GM19240 (cell line): Measurements from ENCODE around the gene ORC2.
"Not testable (repeated sequence)": the region's sequence is repeated elsewhere in the genome, so short reads cannot be mapped to it uniquely, and the experiment has no call there.

Source experiments
- DNase-seq: peaks from one replicate; pipeline ENCODE4 v3.0.0; 2011; ENCODE audit warnings: low spot score; ENCODE audit not compliant: insufficient read length

ORC2 gene

DNA sequence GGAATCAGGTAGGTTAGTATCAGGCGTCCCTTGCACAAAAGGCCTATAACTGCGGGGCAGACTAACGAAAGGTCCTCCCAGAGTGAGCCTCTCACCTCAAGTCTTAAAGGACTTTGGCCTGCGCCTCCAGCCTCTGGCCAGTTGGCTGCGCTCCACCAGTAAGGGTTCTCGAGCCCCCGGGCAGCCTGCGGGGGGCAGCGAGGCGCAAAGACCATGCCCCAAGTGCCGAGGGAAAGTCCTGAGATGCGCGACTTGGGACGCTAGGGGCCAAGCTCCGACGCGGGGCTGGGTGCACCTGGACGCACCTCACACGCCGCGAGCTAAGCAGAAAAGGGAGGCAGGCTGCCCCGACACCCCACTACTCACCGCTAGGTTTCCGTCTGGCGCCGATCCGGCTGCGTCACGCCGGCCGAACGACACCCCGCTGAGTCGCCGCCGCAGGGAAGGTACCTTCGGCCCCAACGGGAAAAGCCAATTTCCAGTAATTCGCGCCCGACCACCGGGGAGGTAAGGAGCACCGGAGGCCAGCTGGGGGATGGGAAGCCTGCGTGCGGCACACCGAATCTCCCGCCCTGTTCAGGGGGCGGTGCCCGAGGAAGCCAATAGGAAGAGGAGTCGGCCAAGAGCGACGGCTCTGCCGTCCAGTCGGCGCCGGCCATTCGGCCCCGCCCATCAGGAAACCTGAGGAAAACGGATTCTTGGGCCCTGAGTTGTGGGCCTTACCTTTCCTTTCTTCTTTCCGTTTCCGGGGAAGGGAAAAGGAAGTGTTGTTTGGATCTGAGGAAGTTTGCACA lies at the start of gene ORC2:
Gene ORC2 (minus strand): TSS at position 537 of the 794 bp plus-strand sequence. CDS start 5,537 bp downstream, outside the sequence.
- DNase-seq = peak; percentile 62

DNA sequence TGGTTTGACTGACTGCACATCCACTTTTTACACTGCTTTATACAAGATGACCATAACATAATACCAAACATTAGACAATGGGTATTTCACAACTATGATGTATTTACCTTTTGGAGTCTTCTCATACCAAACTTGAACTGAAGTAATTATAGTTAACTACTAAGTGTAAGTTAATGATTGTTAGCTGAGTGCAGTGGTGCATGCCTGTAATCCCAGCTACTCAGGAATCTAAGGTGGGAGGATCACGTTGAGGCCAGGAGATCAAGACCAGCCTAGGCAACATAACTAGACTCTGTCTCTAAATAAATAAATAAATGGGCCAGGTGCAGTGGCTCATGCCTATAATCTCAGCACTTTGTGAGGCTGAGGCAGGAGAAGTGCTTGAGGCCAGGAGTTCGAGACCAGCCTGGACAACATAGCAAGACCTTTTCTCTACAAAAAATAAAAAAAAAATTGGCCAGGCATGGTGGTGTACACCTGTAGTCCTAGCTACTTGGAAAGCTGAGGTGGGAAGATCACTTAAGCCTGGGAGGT lies 44.9 kb upstream of the ORC2 start:
- no peak for DNase-seq

GRCh38 chr2:201007584-201007998 lies 44.1 kb upstream of the ORC2 start:
- no peak for DNase-seq

DNA sequence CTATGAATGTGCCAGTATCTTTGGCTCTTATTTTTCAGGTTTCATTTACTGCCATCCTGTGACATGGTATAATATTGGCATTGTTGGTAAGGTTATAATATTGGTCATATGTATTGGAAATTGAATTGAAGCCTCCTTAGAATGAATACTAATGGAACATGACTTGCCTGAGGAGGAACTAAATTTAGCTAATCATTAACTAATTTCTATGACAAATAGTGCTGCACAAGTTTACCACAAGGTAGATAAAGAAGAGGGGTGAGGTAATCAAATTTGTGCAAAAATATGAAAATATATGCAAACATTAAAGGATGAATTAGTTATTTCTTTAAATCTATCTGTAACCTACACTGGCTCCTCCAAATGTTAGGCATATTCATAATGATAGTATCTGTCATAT lies 43.2 kb upstream of the ORC2 start:
- no peak for DNase-seq

- no peak for DNase-seq
Measured at GRCh38 chr2:201004370-201004769, 40.9 kb upstream of the ORC2 start.

DNA sequence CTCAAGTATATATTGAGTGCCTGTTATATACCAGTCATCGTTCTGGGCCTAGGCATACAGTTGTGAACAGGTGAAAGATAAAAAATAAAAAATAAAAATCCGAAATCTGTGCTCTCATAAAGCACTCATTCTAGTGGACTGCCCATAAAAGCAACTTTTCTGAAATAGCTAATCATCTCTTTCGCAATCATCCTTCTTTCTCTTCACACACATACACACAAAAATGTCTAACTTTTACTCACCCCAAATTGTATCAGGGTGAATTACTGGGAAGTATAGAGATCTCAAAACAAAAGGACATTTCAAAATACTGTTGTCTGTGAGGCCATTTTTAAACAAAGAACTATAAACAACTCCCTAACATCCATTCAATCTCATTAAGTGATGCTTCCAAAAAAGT lies 29.6 kb upstream of the ORC2 start:
- no peak for DNase-seq

- DNase-seq = no peak
Measured at GRCh38 chr2:200987137-200987536, 23.7 kb upstream of the ORC2 start.

- no peak for DNase-seq
Measured at GRCh38 chr2:200985799-200986198, 22.3 kb upstream of the ORC2 start.

DNA sequence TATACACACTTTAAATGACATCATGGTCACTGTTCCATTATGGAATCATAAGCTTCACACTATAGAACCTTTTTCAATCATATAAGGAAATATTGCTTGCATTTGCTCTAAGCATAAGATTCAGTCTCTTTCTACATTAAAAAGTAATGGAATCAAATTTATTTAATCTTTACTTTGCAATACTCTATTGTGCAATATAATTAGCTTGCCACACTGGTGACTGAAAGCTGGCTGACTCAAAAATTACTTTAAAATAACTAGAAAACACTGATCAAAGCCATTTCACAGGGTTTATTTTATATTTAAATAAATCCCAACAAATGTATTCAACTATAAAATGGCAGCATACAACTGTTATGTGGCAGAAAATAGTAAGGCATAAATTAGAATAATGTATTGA lies 13.2 kb upstream of the ORC2 start:
- no peak for DNase-seq

GRCh38 chr2:200975672-200976071 lies 12.2 kb upstream of the ORC2 start:
- DNase-seq = no peak

GRCh38 chr2:200970057-200970456 lies 6.6 kb upstream of the ORC2 start:
- not testable (repeated sequence) for DNase-seq

DNA sequence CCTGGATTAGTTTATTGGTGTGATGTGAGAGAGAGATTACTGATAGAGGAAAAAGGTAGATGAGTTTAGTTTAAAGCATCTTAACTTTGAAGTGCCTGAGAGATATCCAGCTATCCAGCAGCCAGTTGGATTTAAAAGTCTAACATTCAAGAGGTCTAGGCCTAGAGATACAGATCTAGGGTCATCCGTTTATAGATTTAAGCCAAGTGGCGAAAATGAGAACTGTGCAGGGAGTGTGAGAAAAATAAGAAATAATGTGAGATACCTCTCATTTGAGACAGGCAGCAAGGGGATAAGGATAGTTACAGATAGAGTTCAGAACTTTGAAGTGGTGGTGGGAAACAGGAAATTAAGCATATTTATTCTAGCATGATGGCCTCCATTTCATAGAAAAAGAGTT lies 5.3 kb upstream of the ORC2 start:
- no peak for DNase-seq

DNA sequence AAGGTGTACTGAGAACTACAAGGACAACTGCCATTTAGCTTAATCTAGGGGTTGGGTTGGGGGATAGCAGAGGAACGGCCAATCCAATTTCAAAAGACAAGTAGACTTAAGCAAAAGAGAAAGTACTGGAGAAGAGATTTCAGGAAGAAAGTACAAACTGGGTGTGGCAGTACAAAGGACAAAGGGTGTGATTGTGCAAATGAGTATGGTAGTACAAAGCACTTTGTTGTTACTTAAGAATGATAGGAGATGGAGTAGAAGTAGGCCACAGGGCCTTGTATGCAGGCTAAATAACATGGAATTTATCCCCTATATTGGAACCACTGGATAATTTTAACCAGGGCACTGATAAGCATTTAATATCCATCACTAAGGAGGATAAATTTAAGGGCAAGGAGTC lies 4.7 kb upstream of the ORC2 start:
- DNase-seq = no peak

DNA sequence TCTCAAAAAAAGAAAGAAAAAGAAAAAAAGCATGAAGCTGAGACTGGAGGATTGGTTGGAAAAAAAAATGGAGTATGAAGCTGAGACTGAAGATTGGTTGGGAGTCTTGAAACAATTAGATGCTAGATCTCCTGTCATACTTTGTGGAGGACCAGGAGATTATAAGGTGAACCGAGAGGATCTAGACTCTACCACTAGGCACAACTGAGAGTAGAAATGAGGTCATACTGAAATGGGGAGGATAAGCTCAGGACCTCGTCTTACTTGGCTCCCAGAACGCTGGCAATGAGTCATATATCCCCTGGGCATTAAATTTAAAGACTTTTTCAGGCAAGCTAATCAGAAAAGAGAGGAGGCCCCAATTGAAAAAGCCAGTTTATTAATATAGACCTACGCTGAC lies 3.3 kb upstream of the ORC2 start:
- no peak for DNase-seq

DNA sequence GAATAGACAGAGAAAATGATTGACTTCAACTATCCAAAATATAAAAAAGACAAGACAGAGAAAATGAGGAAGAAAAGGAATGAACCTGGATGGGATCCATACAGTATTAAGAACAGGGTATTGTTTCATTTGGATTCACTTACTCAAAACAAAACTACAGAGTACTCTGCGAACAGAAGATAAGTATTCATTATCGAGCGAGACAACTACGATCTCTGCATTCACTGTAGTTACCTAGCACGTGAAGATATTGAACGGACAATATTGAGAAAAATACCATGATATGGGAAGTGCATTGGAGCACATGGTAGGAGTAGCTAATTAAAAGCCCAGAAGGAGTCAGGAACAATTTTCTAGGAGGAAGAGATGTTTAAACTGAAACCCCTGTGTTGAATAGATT lies 1.0 kb upstream of the ORC2 start:
- no peak for DNase-seq

DNA sequence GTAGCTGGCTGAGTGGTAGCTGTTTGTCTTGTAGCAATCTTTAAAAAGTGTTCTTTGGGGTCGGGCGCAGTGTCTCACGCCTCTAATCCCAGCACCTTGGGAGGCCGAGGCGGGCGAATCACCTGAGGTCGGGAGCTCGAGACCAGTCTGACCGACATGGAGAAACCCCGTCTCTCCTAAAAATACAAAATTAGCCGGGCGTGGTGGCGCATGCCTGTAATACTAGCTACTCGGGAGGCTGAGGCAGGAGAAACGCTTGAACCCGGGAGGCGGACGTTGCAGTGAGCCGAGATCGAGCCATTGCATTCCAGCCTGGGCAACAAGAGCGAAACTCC lies 425 bp upstream of the ORC2 start:
- not testable (repeated sequence) for DNase-seq

GRCh38 chr2:200962811-200963123 lies 693 bp downstream of the ORC2 start:
- no peak for DNase-seq

DNA sequence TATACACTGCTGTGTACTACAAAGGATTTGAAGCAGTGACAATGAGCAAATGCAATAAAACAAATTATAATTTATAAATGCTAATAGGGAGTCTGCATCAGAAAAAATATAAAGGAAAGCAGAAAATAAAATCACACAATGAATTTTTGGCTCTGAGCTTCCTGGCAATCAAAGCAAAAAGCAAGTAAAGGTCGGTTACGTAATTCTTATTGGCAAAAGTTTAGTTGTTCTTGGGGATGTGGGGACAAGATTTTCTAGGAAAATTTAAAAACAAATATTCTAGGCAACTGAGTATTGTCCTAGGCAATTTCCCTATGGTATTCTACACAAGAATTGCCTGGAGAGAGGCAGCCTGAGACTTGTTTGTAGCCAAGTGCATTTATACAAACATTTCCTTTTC lies 1.8 kb downstream of the ORC2 start:
- DNase-seq = no peak

DNA sequence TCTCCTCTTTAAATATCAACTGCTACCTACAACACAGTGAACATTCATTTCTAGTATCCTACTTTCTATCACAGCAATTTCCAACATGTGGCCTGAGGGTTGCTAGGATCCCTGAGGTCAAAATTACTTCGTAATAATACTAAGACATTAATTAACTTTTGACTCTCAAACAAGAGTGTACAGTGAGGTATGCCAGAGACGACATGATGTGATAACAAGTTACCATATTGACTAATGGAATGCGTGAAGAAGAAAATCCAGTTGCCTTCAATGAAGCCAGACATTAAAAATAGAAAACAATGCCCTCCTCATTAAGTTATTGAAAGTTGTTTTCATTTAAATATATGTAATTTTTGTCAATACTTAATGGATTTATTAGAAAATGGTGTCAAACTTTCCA lies 13.1 kb downstream of the ORC2 start:
- no peak for DNase-seq

GRCh38 chr2:200945395-200945729 lies 18.1 kb downstream of the ORC2 start:
- DNase-seq = no peak

GRCh38 chr2:200944467-200945394 lies 18.7 kb downstream of the ORC2 start:
- no peak for DNase-seq

DNA sequence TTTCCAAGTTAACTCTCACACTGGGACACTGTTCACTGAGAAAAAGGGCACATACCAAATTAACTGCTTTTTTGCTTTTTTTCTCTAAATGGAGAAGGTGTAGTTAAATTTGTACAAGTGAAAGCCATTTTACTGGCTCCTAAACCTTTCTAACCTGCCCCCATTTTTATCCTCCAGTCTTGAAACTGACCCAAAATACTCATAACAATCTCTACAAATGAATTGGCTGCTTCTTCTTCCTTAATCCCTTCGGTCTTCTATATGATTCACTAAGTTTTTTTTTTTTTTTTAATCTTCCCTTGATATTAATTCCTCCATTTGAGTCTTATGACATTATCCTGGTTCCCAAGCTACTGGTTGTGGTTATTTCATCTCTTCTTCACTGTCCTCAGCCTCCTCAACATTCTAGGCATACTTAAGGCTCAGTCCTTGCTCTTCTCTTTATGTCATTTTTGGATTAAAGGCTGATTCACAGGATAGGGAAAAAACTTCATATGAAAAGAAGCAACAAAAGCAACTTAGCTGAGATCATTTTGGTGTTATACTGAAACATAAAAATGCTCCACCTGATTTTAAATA lies 19.8 kb downstream of the ORC2 start:
- DNase-seq = no peak
